ENCODE measurements around the gene SARDH.

GRCh38 chr9:133639613-133640012, 98.5 kb downstream of the SARDH start:
- TF ChIP-seq RAD21 (IDR thresholded peaks at IDR 0.05; ENCODE audit: low read depth) (no peak), CTCF (IDR thresholded peaks at IDR 0.05 in 2 of 3, conservative IDR thresholded peaks at IDR 0.05 in 1 of 3; ENCODE audit: borderline replicate concordance in 1 of 3, insufficient read depth in 1 of 3, low read depth in 2 of 3, low read length in 2 of 3) (no peak), CEBPB (IDR thresholded peaks at IDR 0.05; ENCODE audit: low read depth) (no peak), JUND (IDR thresholded peaks at IDR 0.05) (no peak), POLR2A (IDR thresholded peaks at IDR 0.05; ENCODE audit: borderline replicate concordance, extremely low read depth, insufficient read depth, insufficient read length) (no peak), EZH2 (IDR thresholded peaks at IDR 0.05) (no peak)

All from HCT116 (cell line).